ENCODE data around the gene PHOSPHO1.

- no peak for TF ChIP-seq POLR2A (IDR thresholded peaks at IDR 0.05)
- TF ChIP-seq, protein P1, sequence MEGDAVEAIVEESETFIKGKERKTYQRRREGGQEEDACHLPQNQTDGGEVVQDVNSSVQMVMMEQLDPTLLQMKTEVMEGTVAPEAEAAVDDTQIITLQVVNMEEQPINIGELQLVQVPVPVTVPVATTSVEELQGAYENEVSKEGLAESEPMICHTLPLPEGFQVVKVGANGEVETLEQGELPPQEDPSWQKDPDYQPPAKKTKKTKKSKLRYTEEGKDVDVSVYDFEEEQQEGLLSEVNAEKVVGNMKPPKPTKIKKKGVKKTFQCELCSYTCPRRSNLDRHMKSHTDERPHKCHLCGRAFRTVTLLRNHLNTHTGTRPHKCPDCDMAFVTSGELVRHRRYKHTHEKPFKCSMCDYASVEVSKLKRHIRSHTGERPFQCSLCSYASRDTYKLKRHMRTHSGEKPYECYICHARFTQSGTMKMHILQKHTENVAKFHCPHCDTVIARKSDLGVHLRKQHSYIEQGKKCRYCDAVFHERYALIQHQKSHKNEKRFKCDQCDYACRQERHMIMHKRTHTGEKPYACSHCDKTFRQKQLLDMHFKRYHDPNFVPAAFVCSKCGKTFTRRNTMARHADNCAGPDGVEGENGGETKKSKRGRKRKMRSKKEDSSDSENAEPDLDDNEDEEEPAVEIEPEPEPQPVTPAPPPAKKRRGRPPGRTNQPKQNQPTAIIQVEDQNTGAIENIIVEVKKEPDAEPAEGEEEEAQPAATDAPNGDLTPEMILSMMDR (IDR thresholded peaks at IDR 0.05 in 4 of 5, conservative IDR thresholded peaks at IDR 0.05 in 1 of 5): no peak
Observed at GRCh38 chr17:49277638-49278037, 47.1 kb upstream of the PHOSPHO1 start.

All from gastrocnemius medialis (tissue), 4 donors.